Sigmoid colon (tissue), 4 donors: Measurements from ENCODE around the gene ZNF763.

ENCODE experiments used
- CTCF ChIP-seq, 4 experiments: fragments of 450-650 bp in 3 of 4; fragments of 200-600 bp in 1 of 4; IDR thresholded peaks; one replicate each; pipeline ENCODE4 v1.5.1; 2016 to 2019; ENCODE audit warnings: antibody characterized with exemption in 4 of 4, mild to moderate bottlenecking in 3 of 4, moderate library complexity in 2 of 4
- EP300 ChIP-seq, 4 donors: sonication (generic); formaldehyde crosslinking; IDR thresholded peaks; one replicate each; pipeline ENCODE4 v1.6.1; 2017; ENCODE audit warnings: antibody characterized with exemption in 4 of 4
- POLR2A ChIP-seq, 2 donors: fragments of 450-650 bp; IDR thresholded peaks; one replicate each; pipeline ENCODE4 v1.6.1; 2016; ENCODE audit warnings: antibody characterized with exemption in 2 of 2, mild to moderate bottlenecking in 2 of 2, moderate library complexity in 2 of 2
- POLR2AphosphoS5 ChIP-seq, 4 donors: sonication (generic); formaldehyde crosslinking; IDR thresholded peaks; one replicate each; pipeline ENCODE4 v1.6.1; 2017; ENCODE audit warnings: antibody characterized with exemption in 4 of 4

- TF ChIP-seq CTCF (IDR thresholded peaks at IDR 0.05): peak in 1 of 4 experiments; percentile 11
- TF ChIP-seq POLR2A (IDR thresholded peaks at IDR 0.05): no peak
- no peak for TF ChIP-seq POLR2AphosphoS5 (IDR thresholded peaks at IDR 0.05)
- no peak for TF ChIP-seq EP300 (IDR thresholded peaks at IDR 0.05)
Measured at GRCh38 chr19:11984986-11985385, 20.1 kb downstream of the ZNF763 start.
